AG20443 (cell line): ENCODE measurements around the gene PRLHR.
"Not testable (repeated sequence)": the region's sequence is repeated elsewhere in the genome, so short reads cannot be mapped to it uniquely, and the experiment has no call there.

ENCODE experiments used
- DNase-seq: peaks from one replicate; pipeline ENCODE4 v3.0.0; 2012; ENCODE audit warnings: low spot score, mixed read lengths

Gene PRLHR

GRCh38 chr10:118595598-118596425 is at the start of gene PRLHR:
PRLHR (minus strand) TSS chr10:118595648; CDS start chr10:118595244, 404 bp downstream.
- peak; percentile 73 for DNase-seq

- DNase-seq = no peak
Observed at GRCh38 chr10:118642228-118642627, 46.8 kb upstream of the PRLHR start.

GRCh38 chr10:118638680-118639079 is 43.2 kb upstream of the PRLHR start:
- no peak for DNase-seq

GRCh38 chr10:118635674-118636402 is 40.4 kb upstream of the PRLHR start:
- DNase-seq = no peak

- DNase-seq = no peak
Observed at GRCh38 chr10:118633786-118634185, 38.3 kb upstream of the PRLHR start.

- DNase-seq = peak; percentile 45
Observed at GRCh38 chr10:118629211-118629610, 33.8 kb upstream of the PRLHR start.

- DNase-seq = no peak
Observed at GRCh38 chr10:118628397-118628796, 32.9 kb upstream of the PRLHR start.

- no peak for DNase-seq
Observed at GRCh38 chr10:118626953-118627352, 31.5 kb upstream of the PRLHR start.

GRCh38 chr10:118625504-118625903 is 30.1 kb upstream of the PRLHR start:
- no peak for DNase-seq

- DNase-seq = no peak
Observed at GRCh38 chr10:118624747-118625146, 29.3 kb upstream of the PRLHR start.

- no peak for DNase-seq
Observed at GRCh38 chr10:118621304-118621942, 26.0 kb upstream of the PRLHR start.

GRCh38 chr10:118613863-118614262 is 18.4 kb upstream of the PRLHR start:
- not testable (repeated sequence) for DNase-seq

GRCh38 chr10:118610577-118610976 is 15.1 kb upstream of the PRLHR start:
- DNase-seq = no peak

GRCh38 chr10:118607768-118608354 is 12.4 kb upstream of the PRLHR start:
- no peak for DNase-seq

GRCh38 chr10:118605694-118606093 is 10.2 kb upstream of the PRLHR start:
- no peak for DNase-seq

- no peak for DNase-seq
Observed at GRCh38 chr10:118596426-118597124, 1.1 kb upstream of the PRLHR start.

GRCh38 chr10:118595064-118595420 is 406 bp downstream of the PRLHR start:
- no peak for DNase-seq

- peak; percentile 53 for DNase-seq
Observed at GRCh38 chr10:118594392-118595063, 920 bp downstream of the PRLHR start.

GRCh38 chr10:118592675-118593330 is 2.6 kb downstream of the PRLHR start:
- no peak for DNase-seq

GRCh38 chr10:118590334-118590733 is 5.1 kb downstream of the PRLHR start:
- no peak for DNase-seq
